Suprapubic skin (tissue), 3 donors: Measurements from ENCODE around the gene PTPRN2.

ENCODE experiments used
- POLR2A ChIP-seq, 2 donors: fragments of 450-650 bp; IDR thresholded peaks; one replicate each; pipeline ENCODE4 v1.6.1; 2017; ENCODE audit warnings: antibody characterized with exemption in 2 of 2, mild to moderate bottlenecking in 2 of 2, moderate library complexity in 2 of 2
- TF ChIP-seq, protein P1 (sequence below), 2 donors: fragments of 200-600 bp in 1 of 2; fragments of 450-650 bp in 1 of 2; sonication (generic) in 1 of 2; IDR thresholded peaks; one replicate each; pipeline ENCODE4 v1.5.1; 2016 to 2019; ENCODE audit warnings: antibody characterized with exemption in 2 of 2, mild to moderate bottlenecking in 1 of 2, moderate library complexity in 1 of 2

DNA sequence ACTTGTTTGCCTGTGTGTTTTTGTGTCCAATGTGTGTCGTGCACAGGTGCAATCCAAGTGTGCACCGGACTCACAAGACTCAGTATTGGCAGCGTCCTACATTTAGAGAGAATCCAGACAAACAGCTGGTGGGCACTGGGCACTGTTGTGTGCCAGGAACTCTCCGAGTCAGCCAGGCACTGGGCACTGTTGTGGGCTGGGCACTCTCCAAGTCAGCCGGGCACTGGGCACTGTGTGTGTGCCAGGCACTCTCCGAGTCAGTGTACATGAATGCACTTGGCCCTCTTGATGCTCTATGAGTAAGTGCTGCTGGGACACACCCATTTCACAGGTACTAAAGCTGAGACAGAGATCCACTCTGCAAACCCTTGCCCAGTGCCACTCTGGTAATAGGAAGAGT, 303.5 kb downstream of the PTPRN2 start:
- TF ChIP-seq, protein P1, sequence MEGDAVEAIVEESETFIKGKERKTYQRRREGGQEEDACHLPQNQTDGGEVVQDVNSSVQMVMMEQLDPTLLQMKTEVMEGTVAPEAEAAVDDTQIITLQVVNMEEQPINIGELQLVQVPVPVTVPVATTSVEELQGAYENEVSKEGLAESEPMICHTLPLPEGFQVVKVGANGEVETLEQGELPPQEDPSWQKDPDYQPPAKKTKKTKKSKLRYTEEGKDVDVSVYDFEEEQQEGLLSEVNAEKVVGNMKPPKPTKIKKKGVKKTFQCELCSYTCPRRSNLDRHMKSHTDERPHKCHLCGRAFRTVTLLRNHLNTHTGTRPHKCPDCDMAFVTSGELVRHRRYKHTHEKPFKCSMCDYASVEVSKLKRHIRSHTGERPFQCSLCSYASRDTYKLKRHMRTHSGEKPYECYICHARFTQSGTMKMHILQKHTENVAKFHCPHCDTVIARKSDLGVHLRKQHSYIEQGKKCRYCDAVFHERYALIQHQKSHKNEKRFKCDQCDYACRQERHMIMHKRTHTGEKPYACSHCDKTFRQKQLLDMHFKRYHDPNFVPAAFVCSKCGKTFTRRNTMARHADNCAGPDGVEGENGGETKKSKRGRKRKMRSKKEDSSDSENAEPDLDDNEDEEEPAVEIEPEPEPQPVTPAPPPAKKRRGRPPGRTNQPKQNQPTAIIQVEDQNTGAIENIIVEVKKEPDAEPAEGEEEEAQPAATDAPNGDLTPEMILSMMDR (IDR thresholded peaks at IDR 0.05), result no peak
- TF ChIP-seq POLR2A (IDR thresholded peaks at IDR 0.05), result no peak
